C4-2B (cell line): ENCODE measurements around the gene APOBEC3H.

Source experiments
- H3K27ac ChIP-seq: fragments of 450-650 bp; 2 replicates; pipeline ENCODE4 v1.5.1; 2017
- CTCF ChIP-seq: fragments of 450-650 bp; conservative IDR thresholded peaks from 2 replicates; pipeline ENCODE4 v1.5.1; 2017; ENCODE audit warnings: mild to moderate bottlenecking
- ZFX ChIP-seq: fragments of 450-650 bp; IDR thresholded peaks from 2 replicates; pipeline ENCODE4 v1.6.1; 2017

The APOBEC3H gene

DNA sequence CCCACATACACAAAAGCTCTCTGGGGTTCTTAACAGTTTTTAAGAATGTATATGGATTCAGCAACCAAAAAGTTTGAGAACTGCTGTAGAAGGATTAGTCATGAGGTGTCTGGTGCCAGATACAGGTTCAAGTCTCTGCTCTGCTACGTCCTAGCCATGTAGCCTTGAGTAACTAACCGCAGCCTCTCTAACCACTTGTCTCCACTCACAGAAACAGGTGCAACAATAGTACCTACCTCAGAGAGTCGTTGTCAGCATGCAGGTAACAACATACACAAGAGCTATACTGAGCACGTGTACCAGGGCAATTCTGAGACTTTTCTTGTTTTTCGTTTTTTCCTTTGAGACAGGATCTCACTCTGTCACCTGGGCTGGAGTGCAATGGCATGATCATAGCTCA is 28.6 kb downstream of the APOBEC3H start:
- H3K27ac ChIP-seq = no peak overlapping the region
- no peak for TF ChIP-seq CTCF
- TF ChIP-seq ZFX = no peak

DNA sequence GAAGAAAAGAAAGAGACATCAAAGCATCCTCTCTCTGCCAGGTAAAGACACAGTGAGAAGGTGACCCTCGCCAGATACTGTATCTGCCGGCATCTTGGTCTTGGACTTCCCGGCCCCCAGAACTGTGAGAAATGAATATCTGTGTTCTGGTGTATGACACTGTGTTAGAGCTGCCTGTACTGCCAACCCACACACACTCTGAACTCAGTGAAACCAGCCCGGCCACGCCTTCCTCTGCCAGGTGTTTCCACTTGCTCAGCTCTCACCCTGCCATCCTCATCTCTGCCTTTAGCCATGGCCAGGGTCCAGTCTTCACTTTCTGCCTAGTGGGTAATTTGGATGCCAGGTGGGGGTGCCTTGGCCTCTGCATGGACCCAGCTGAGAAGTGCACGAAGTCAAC is 31.5 kb downstream of the APOBEC3H start:
- TF ChIP-seq CTCF (no peak), ZFX (no peak)

GRCh38 chr22:39129081-39129480 is 32.0 kb downstream of the APOBEC3H start:
- H3K27ac ChIP-seq = no peak overlapping the region
- TF ChIP-seq CTCF (no peak), ZFX (no peak)

More for the DNA sequence above, 31.5 kb downstream of the APOBEC3H start:
- H3K27ac ChIP-seq = no peak overlapping the region

GRCh38 chr22:39129746-39130145 is 32.7 kb downstream of the APOBEC3H start:
- TF ChIP-seq ZFX (no peak), CTCF (no peak)
- H3K27ac ChIP-seq = no peak overlapping the region

DNA sequence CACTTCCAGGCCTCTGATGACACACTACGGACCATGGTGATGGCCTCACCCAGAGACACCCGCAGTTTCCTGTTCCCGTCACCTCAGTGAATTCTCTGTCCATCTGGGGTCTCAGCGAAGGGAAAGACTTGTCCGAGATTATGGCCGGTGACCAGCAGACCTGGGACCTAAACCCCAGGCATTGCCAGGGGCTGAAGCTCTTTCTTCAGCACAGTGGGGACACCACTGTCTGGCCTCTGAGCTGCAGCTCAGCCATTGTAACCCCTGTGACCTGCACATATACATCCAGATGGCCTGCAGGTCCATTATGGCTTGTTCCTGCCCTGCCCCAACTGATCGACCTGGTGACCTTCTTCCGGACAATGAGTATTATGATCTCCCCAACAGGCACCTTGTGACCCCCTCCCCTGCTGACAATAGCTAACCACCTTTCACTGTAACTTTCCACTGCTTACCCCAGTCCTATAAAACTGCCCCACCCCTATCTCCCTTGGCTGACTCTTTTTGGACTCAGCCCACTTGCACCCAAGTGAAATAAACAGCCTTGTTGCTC is 33.2 kb downstream of the APOBEC3H start:
- no peak for TF ChIP-seq CTCF
- TF ChIP-seq ZFX = no peak
- no peak overlapping the region for H3K27ac ChIP-seq

DNA sequence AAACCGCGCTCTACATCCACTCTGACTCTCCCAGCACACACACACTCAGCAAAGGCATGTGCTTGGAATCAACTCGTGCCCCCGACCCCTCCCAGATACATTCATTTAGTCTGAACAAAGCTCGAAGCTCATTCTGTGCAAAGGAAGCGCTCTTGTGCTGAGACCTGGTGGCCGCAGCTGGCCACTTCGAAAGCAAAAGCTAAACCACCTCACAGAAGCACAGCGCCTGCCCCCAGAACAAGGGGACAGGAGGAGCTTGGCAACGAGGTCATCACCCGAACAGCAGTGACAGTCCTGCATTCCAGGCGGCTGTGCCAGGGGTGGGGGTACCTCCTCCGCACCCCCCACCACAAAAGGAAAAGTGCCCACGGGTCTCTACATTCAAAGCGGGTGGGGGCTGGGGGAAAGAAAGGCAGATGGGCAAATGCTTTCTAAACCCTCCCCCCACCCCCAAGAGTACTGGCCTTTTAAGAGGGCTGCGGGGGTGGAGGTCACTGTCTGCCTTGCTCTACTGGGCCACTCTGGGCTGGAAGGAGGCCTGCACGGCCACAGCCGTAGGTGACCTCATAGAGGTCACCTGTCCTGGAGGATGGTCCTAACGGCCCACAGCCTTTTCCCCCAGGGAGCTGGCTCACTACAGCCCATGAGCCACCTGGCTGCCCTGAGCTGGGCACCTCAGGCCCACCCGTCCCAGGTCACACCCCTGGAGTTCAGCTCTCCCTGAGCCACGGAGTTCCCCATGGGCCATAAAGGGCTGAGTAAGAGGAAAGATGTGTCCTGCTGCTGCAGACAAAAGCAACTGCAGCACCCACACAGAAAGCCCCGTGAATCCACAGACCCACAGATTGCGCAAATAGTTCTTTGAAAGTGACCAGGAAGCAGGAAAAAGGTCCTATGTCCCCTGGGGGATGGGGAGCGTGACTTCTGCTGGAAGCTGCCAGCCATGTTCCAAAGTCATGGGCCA is 34.1 kb downstream of the APOBEC3H start:
- no peak for TF ChIP-seq ZFX
- TF ChIP-seq CTCF = no peak
- no peak overlapping the region for H3K27ac ChIP-seq

- H3K27ac ChIP-seq = no peak overlapping the region
- TF ChIP-seq ZFX (no peak), CTCF (no peak)
Observed at GRCh38 chr22:39132281-39132680, 35.2 kb downstream of the APOBEC3H start.
